Osteocyte (in vitro differentiated cells): ENCODE data around the gene SCARB2. TPM values are rescaled to one million over a fixed set of nuclear protein-coding genes. Genes with fewer than 3 reads are reported as not detected.

ENCODE experiments used
- DNase-seq: peaks from one replicate; pipeline ENCODE4 v3.0.0; 2021; ENCODE audit warnings: mixed read lengths; ENCODE audit not compliant: unreplicated experiment; ENCODE audit errors: extremely low spot score
- H3K27ac Mint-ChIP-seq: one replicate; pipeline ENCODE4 v1.8.0; 2021; ENCODE audit warnings: mild to moderate bottlenecking, mixed read lengths; ENCODE audit not compliant: unreplicated experiment
- H3K27me3 Mint-ChIP-seq: one replicate; pipeline ENCODE4 v1.8.0; 2021; ENCODE audit warnings: mixed read lengths; ENCODE audit not compliant: unreplicated experiment
- H3K36me3 Mint-ChIP-seq: one replicate; pipeline ENCODE4 v1.8.0; 2021; ENCODE audit warnings: mixed read lengths; ENCODE audit not compliant: unreplicated experiment
- H3K4me1 Mint-ChIP-seq: one replicate; pipeline ENCODE4 v1.8.0; 2021; ENCODE audit warnings: mixed read lengths; ENCODE audit not compliant: unreplicated experiment
- H3K4me3 Mint-ChIP-seq: one replicate; pipeline ENCODE4 v1.8.0; 2021; ENCODE audit warnings: mild to moderate bottlenecking, moderate library complexity, mixed read lengths; ENCODE audit not compliant: unreplicated experiment
- H3K9me3 Mint-ChIP-seq: one replicate; pipeline ENCODE4 v1.8.0; 2021; ENCODE audit warnings: mixed read lengths; ENCODE audit not compliant: unreplicated experiment
- CTCF ChIP-seq: fragments of 200-600 bp; sonication (generic); IDR thresholded peaks from 2 replicates; pipeline ENCODE4 v1.5.0; 2021; ENCODE audit warnings: antibody characterized with exemption, mild to moderate bottlenecking, moderate library complexity
- total RNA-seq: library from RNA; stranded (reverse); gene quantifications from 2 replicates; pipeline ENCODE4 v1.2.1, GENCODE V29; 2021

The SCARB2 gene
- total RNA-seq, 1 donor from 2014 or later = 179 TPM

- no peaks in the 10 kb centered on the region for H3K4me1 Mint-ChIP-seq
- H3K27me3 Mint-ChIP-seq = no peaks in the 10 kb centered on the region
- H3K9me3 Mint-ChIP-seq = peaks cover 4% of the 10 kb centered on the region
- H3K4me3 Mint-ChIP-seq = no peak overlapping the region
- TF ChIP-seq CTCF = no peak
- no peak overlapping the region for H3K27ac Mint-ChIP-seq
- H3K36me3 Mint-ChIP-seq = peaks cover 33% of the 10 kb centered on the region
- DNase-seq = no peak
Measured at GRCh38 chr4:76156635-76157034, 57.0 kb downstream of the SCARB2 start.

GRCh38 chr4:76155979-76156378 lies 57.6 kb downstream of the SCARB2 start:
- Mint-ChIP-seq H3K36me3 (peaks cover 27% of the 10 kb centered on the region), H3K4me1 (no peaks in the 10 kb centered on the region), H3K9me3 (peaks cover 4% of the 10 kb centered on the region), H3K27ac (no peak overlapping the region), H3K4me3 (no peak overlapping the region), H3K27me3 (no peaks in the 10 kb centered on the region)
- no peak for TF ChIP-seq CTCF
- no peak for DNase-seq

GRCh38 chr4:76153356-76153755 lies 60.3 kb downstream of the SCARB2 start:
- Mint-ChIP-seq H3K9me3 (peaks cover 4% of the 10 kb centered on the region), H3K4me1 (peaks cover 11% of the 10 kb centered on the region), H3K27ac (no peak overlapping the region), H3K36me3 (peaks cover 6% of the 10 kb centered on the region), H3K4me3 (no peak overlapping the region), H3K27me3 (no peaks in the 10 kb centered on the region)
- DNase-seq = no peak
- no peak for TF ChIP-seq CTCF

GRCh38 chr4:76148142-76148865 lies 65.3 kb downstream of the SCARB2 start, which contains the start of gene NUP54:
NUP54 (minus strand) TSS chr4:76148397; CDS start chr4:76148374, 23 bp downstream.
- DNase-seq = peak; percentile 96
- Mint-ChIP-seq H3K9me3 (no peaks in the 10 kb centered on the region), H3K4me3 (peak within 1 kb of the TSS; percentile 100), H3K4me1 (peaks cover 31% of the 10 kb centered on the region), H3K27me3 (no peaks in the 10 kb centered on the region), H3K27ac (peak within 1 kb of the TSS; percentile 95), H3K36me3 (peaks cover 4% of the 10 kb centered on the region)
- no peak for TF ChIP-seq CTCF

GRCh38 chr4:76147454-76148141 lies 66.0 kb downstream of the SCARB2 start:
- peak overlapping the region; percentile 95 for H3K27ac Mint-ChIP-seq
- no peak for TF ChIP-seq CTCF
- peaks cover 10% of the 10 kb centered on the region for H3K36me3 Mint-ChIP-seq
- H3K9me3 Mint-ChIP-seq = no peaks in the 10 kb centered on the region
- peak; percentile 92 for DNase-seq
- H3K4me3 Mint-ChIP-seq = peak overlapping the region; percentile 100
- H3K4me1 Mint-ChIP-seq = peaks cover 33% of the 10 kb centered on the region
- H3K27me3 Mint-ChIP-seq = no peaks in the 10 kb centered on the region
